ENCODE measurements around the gene RASSF10. TPM values are rescaled to one million over a fixed set of nuclear protein-coding genes. Genes with fewer than 3 reads are reported as not detected.
"Not testable (repeated sequence)": the region's sequence is repeated elsewhere in the genome, so short reads cannot be mapped to it uniquely, and the experiment has no call there.

Gene RASSF10
- total RNA-seq, 1 experiment from 2014 or later: not detected

GRCh38 chr11:13039126-13039525, 30.0 kb downstream of the RASSF10 start:
- Mint-ChIP-seq H3K27me3 (ENCODE audit: insufficient read depth, unreplicated experiment) (no peaks in the 10 kb centered on the region), H3K36me3 (ENCODE audit: insufficient read depth, unreplicated experiment) (no peaks in the 10 kb centered on the region), H3K4me1 (ENCODE audit: insufficient read depth, unreplicated experiment) (peaks cover 10% of the 10 kb centered on the region), H3K27ac (ENCODE audit: low read depth, unreplicated experiment) (no peak overlapping the region), H3K9me3 (ENCODE audit: unreplicated experiment) (no peaks in the 10 kb centered on the region), H3K4me3 (ENCODE audit: unreplicated experiment) (no peak overlapping the region)
- CTCF ChIA-PET: no interaction called here
- intact Hi-C loops (cut with micrococcal nuclease): no loop called here
- TF ChIP-seq, protein P1, sequence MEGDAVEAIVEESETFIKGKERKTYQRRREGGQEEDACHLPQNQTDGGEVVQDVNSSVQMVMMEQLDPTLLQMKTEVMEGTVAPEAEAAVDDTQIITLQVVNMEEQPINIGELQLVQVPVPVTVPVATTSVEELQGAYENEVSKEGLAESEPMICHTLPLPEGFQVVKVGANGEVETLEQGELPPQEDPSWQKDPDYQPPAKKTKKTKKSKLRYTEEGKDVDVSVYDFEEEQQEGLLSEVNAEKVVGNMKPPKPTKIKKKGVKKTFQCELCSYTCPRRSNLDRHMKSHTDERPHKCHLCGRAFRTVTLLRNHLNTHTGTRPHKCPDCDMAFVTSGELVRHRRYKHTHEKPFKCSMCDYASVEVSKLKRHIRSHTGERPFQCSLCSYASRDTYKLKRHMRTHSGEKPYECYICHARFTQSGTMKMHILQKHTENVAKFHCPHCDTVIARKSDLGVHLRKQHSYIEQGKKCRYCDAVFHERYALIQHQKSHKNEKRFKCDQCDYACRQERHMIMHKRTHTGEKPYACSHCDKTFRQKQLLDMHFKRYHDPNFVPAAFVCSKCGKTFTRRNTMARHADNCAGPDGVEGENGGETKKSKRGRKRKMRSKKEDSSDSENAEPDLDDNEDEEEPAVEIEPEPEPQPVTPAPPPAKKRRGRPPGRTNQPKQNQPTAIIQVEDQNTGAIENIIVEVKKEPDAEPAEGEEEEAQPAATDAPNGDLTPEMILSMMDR (IDR thresholded peaks at IDR 0.05; ENCODE audit: unreplicated experiment): no peak
- no peak for DNase-seq (ENCODE audit: unreplicated experiment)
- no TSS peak for BruUV-seq (replicated peaks)
- POLR2A ChIA-PET: interaction anchor here (0.7 to 1.2 kb wide), 2 partner anchors 22 to 26 kb away, joined by 3 to 4 read pairs; no protein-coding TSS in a partner anchor

DNA sequence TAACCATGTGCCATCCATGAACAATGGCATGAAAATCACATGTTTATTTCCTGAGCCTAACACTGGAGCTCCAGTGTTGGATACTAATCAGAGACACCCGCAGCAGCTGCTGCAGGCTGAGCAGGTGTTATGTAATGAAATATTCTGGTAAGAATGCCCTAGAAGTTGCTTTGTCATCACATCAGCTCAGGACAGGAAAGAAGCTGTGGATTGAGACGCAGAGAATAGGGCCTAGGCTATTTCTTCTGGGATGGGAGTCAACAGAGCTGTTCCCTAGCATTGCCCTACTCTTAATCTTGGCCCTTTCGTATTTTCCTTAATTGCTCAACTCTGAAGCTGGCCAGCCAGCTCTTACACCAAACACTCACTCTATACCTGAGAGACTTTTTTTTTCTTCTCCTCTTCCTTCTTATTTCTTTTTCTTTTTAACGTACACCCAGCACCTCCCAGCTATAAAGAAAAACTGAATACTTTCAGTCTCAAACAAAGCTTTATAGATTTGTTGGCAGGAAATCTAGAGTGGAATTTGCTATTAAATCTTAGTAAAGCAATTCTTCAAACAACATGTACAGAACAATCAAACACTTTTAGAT, 31.9 kb downstream of the RASSF10 start:
- CTCF ChIA-PET: interaction anchor here (1.3 kb wide), 1 partner anchor 59 kb away, joined by 5 read pairs; no protein-coding TSS in a partner anchor
- no peak overlapping the region for H3K4me3 Mint-ChIP-seq (ENCODE audit: unreplicated experiment)
- POLR2A ChIA-PET: no interaction called here

DNA sequence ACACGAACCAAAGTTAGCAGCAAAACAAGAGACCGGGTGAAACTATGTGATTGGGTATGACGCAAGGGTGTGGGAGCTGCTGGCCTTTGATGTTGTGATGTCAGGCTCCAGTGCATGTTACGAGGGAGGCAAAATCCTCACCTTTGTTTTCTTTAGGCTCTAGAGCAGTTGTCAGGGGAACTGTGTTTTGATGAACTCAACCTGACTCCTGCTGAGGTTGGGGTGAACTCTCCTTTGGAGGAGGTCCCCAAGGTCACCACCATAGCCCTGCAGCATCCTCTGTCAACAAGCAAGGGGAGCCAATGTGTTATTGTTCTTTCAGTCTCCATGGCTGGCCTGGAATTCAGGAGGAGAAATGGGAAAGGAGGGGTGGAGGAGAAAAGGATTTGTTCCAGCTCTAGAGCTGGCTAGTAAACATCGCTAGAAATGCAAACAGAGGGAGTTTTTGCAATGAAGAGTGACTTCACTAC, 33.8 kb downstream of the RASSF10 start:
- intact Hi-C loops (cut with micrococcal nuclease): no loop called here
- BruUV-seq (replicated peaks): no TSS peak
- Mint-ChIP-seq H3K4me1 (ENCODE audit: insufficient read depth, unreplicated experiment) (peaks cover 8% of the 10 kb centered on the region), H3K27me3 (ENCODE audit: insufficient read depth, unreplicated experiment) (no peaks in the 10 kb centered on the region), H3K27ac (ENCODE audit: low read depth, unreplicated experiment) (no peak overlapping the region), H3K4me3 (ENCODE audit: unreplicated experiment) (no peak overlapping the region), H3K9me3 (ENCODE audit: unreplicated experiment) (no peaks in the 10 kb centered on the region), H3K36me3 (ENCODE audit: insufficient read depth, unreplicated experiment) (no peaks in the 10 kb centered on the region)
- CTCF ChIA-PET: no interaction called here
- DNase-seq (ENCODE audit: unreplicated experiment): no peak
- POLR2A ChIA-PET: no interaction called here
- TF ChIP-seq, protein P1 (IDR thresholded peaks at IDR 0.05; ENCODE audit: unreplicated experiment): no peak

More for the DNA sequence above, 31.9 kb downstream of the RASSF10 start:
- intact Hi-C loops (cut with micrococcal nuclease): no loop called here
- no peak for DNase-seq (ENCODE audit: unreplicated experiment)
- no peak overlapping the region for H3K27ac Mint-ChIP-seq (ENCODE audit: low read depth, unreplicated experiment)
- no peaks in the 10 kb centered on the region for H3K27me3 Mint-ChIP-seq (ENCODE audit: insufficient read depth, unreplicated experiment)
- TF ChIP-seq, protein P1 (IDR thresholded peaks at IDR 0.05; ENCODE audit: unreplicated experiment): no peak
- peaks cover 10% of the 10 kb centered on the region for H3K4me1 Mint-ChIP-seq (ENCODE audit: insufficient read depth, unreplicated experiment)
- H3K9me3 Mint-ChIP-seq (ENCODE audit: unreplicated experiment): no peaks in the 10 kb centered on the region
- no peaks in the 10 kb centered on the region for H3K36me3 Mint-ChIP-seq (ENCODE audit: insufficient read depth, unreplicated experiment)
- BruUV-seq (replicated peaks): no TSS peak

GRCh38 chr11:13043912-13044628, 35.0 kb downstream of the RASSF10 start:
- BruUV-seq (replicated peaks): no TSS peak
- Mint-ChIP-seq H3K9me3 (ENCODE audit: unreplicated experiment) (no peaks in the 10 kb centered on the region), H3K27ac (ENCODE audit: low read depth, unreplicated experiment) (no peak overlapping the region), H3K4me1 (ENCODE audit: insufficient read depth, unreplicated experiment) (no peaks in the 10 kb centered on the region), H3K27me3 (ENCODE audit: insufficient read depth, unreplicated experiment) (no peaks in the 10 kb centered on the region), H3K4me3 (ENCODE audit: unreplicated experiment) (no peak overlapping the region), H3K36me3 (ENCODE audit: insufficient read depth, unreplicated experiment) (no peaks in the 10 kb centered on the region)
- DNase-seq (ENCODE audit: unreplicated experiment): no peak
- ChIA-PET CTCF (no interaction called here), POLR2A (no interaction called here)
- intact Hi-C loops (cut with micrococcal nuclease): no loop called here
- TF ChIP-seq, protein P1 (IDR thresholded peaks at IDR 0.05; ENCODE audit: unreplicated experiment): no peak

DNA sequence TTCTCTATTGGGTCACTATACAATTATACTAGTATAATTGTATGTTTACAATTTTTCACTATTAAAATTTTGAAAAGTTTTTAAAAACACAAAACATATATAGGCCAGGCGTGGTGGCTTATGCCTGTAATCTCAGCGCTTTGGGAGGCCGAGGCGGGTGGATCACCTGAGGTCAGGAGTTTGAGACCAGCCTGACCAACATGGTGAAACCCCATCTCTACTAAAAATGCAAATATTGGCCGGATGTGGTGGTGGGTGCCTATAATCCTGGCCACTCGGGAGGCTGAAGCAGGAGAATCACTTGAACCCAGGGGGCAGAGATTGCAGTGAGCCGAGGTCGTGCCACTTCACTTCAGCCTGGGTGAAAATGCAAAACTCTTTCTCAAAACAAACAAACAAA, 36.0 kb downstream of the RASSF10 start:
- CTCF ChIA-PET: interaction anchor here (1.5 kb wide), 1 partner anchor 124 kb away, joined by 3 read pairs; no protein-coding TSS in a partner anchor
- intact Hi-C loops (cut with micrococcal nuclease); H3K27ac Mint-ChIP-seq (ENCODE audit: low read depth, unreplicated experiment); H3K4me1 Mint-ChIP-seq (ENCODE audit: insufficient read depth, unreplicated experiment); H3K36me3 Mint-ChIP-seq (ENCODE audit: insufficient read depth, unreplicated experiment); H3K27me3 Mint-ChIP-seq (ENCODE audit: insufficient read depth, unreplicated experiment); BruUV-seq (replicated peaks); POLR2A ChIA-PET; H3K4me3 Mint-ChIP-seq (ENCODE audit: unreplicated experiment); H3K9me3 Mint-ChIP-seq (ENCODE audit: unreplicated experiment); DNase-seq (ENCODE audit: unreplicated experiment): not testable (repeated sequence)

Data from MCF 10A (cell line).